Small intestine (tissue), 7 donors: ENCODE results near the gene GOLGA8B. TPM values are rescaled to one million over a fixed set of nuclear protein-coding genes. Genes with fewer than 3 reads are reported as not detected.
"Not testable (repeated sequence)": the region's sequence is repeated elsewhere in the genome, so short reads cannot be mapped to it uniquely, and the experiment has no call there.

Experiments used
- DNase-seq, 2 donors: peaks; one replicate each; pipeline versions ENCODE4 v3.0.0 to v3.0.0-alpha.2; 2013
- FAIRE-seq: peaks from 2 replicates; lab custom pipeline; 2012; peaks lifted over from hg19 to GRCh38; lab: Jason Lieb, UNC
- H3K27ac ChIP-seq, 3 donors: one replicate each; pipeline ENCODE4 v1.5.1; 2013; ENCODE audit warnings: low read length in 2 of 3, mild to moderate bottlenecking in 2 of 3, control low read depth in 1 of 3, inconsistent platforms in 1 of 3, low read depth in 1 of 3, moderate library complexity in 1 of 3
- H3K27me3 ChIP-seq, 3 donors: one replicate each; pipeline ENCODE4 v1.6.1; 2013; ENCODE audit warnings: low read length in 3 of 3, inconsistent platforms in 1 of 3; ENCODE audit not compliant: control insufficient read depth in 3 of 3, insufficient read depth in 3 of 3
- H3K36me3 ChIP-seq, 3 donors: one replicate each; pipeline ENCODE4 v1.6.1; 2013; ENCODE audit warnings: low read length in 3 of 3, inconsistent platforms in 1 of 3, low read depth in 1 of 3, mild to moderate bottlenecking in 1 of 3, moderate library complexity in 1 of 3; ENCODE audit not compliant: control insufficient read depth in 3 of 3, insufficient read depth in 2 of 3
- H3K4me1 ChIP-seq, 3 donors: one replicate each; pipeline ENCODE4 v1.6.1; 2013; ENCODE audit warnings: low read length in 2 of 3, inconsistent platforms in 1 of 3, low read depth in 1 of 3, mild to moderate bottlenecking in 1 of 3, moderate library complexity in 1 of 3; ENCODE audit not compliant: control insufficient read depth in 3 of 3, insufficient read depth in 2 of 3
- H3K4me3 ChIP-seq, 3 donors: one replicate each; pipeline ENCODE4 v1.5.1; 2013; ENCODE audit warnings: low read length in 3 of 3, control low read depth in 1 of 3, inconsistent platforms in 1 of 3, low read depth in 1 of 3, mild to moderate bottlenecking in 1 of 3, moderate library complexity in 1 of 3
- H3K9me3 ChIP-seq, 2 donors: one replicate each; pipeline ENCODE4 v1.6.1; 2013; ENCODE audit warnings: low read depth in 1 of 2, low read length in 1 of 2; ENCODE audit not compliant: control insufficient read depth in 2 of 2, insufficient read depth in 1 of 2
- WGBS, 3 donors: extraction: QIAGEN DNeasy Blood & Tissue Kit; methylation state at CpG; one replicate each; pipeline ENCODE4 v1.1.7; 2013; 5-methylcytosine and 5-hydroxymethylcytosine counted together
- polyA plus RNA-seq, 4 donors: library from polyadenylated mRNA; stranded (reverse) in 3 of 4; unstranded in 1 of 4; fragments of 200-250 nt in 3 of 4; fragments of 120-200 nt in 1 of 4; gene quantifications; one replicate each; pipeline versions ENCODE4 v1.2.1 to v1.2.3, GENCODE V29; 2013
- donor health status: healthy with polysubstance abuse.
- donor health status: control.
- donor health status: control.
- donor health status: Bipolar disorder and iron deficiency.
- donor health status: healthy.

The GOLGA8B gene
- polyA plus RNA-seq, 4 donors = 7.6 to 77.4 (median 37.4) TPM

GRCh38 chr15:34580251-34581042 is 3.0 kb downstream of the GOLGA8B start:
- DNase-seq, H3K27ac ChIP-seq, H3K9me3 ChIP-seq, H3K4me3 ChIP-seq, H3K36me3 ChIP-seq, FAIRE-seq, H3K4me1 ChIP-seq: not testable (repeated sequence)
- WGBS, 3 donors = 87 to 89% (median 88%) methylated on average over 12 to 13 of the region's 15 CpGs
- peaks cover 0 to 23% (median 0%) of the 10 kb centered on the region in 3 donors for H3K27me3 ChIP-seq

- FAIRE-seq = no peak
- DNase-seq = no peak
- Histone ChIP-seq H3K4me3 (no peak overlapping the region), H3K36me3 (no peaks in the 10 kb centered on the region), H3K4me1 (no peaks in the 10 kb centered on the region), H3K9me3 (no peaks in the 10 kb centered on the region), H3K27ac (no peak overlapping the region), H3K27me3 (peaks cover 0 to 12% (median 0%) of the 10 kb centered on the region in 3 donors)
- 91 to 93% (median 92%) methylated on average over 10 of the region's 10 CpGs for WGBS, 3 donors
Observed at GRCh38 chr15:34578283-34578674, 5.2 kb downstream of the GOLGA8B start.

GRCh38 chr15:34577658-34578282 is 5.7 kb downstream of the GOLGA8B start:
- 86 to 95% (median 88%) methylated on average over 4 of the region's 4 CpGs for WGBS, 3 donors
- not testable (repeated sequence) for H3K4me3 ChIP-seq, DNase-seq, H3K36me3 ChIP-seq, H3K9me3 ChIP-seq, H3K4me1 ChIP-seq, H3K27ac ChIP-seq, FAIRE-seq
- peaks cover 0 to 12% (median 0%) of the 10 kb centered on the region in 3 donors for H3K27me3 ChIP-seq

GRCh38 chr15:34575035-34575434 is 8.4 kb downstream of the GOLGA8B start:
- H3K4me3 ChIP-seq, H3K9me3 ChIP-seq, DNase-seq, H3K36me3 ChIP-seq, FAIRE-seq, H3K4me1 ChIP-seq, H3K27ac ChIP-seq, H3K27me3 ChIP-seq: not testable (repeated sequence)
- 90 to 96% (median 94%) methylated on average over 12 of the region's 12 CpGs for WGBS, 3 donors

- not testable (repeated sequence) for H3K4me3 ChIP-seq, H3K9me3 ChIP-seq, H3K36me3 ChIP-seq, DNase-seq, H3K4me1 ChIP-seq, FAIRE-seq, H3K27me3 ChIP-seq, H3K27ac ChIP-seq
- WGBS, 3 donors = 89 to 97% (median 96%) methylated on average over 4 to 6 of the region's 6 CpGs
Observed at GRCh38 chr15:34572921-34573320, 10.5 kb downstream of the GOLGA8B start.

GRCh38 chr15:34572019-34572641 is 11.3 kb downstream of the GOLGA8B start:
- H3K36me3 ChIP-seq, H3K27ac ChIP-seq, H3K4me1 ChIP-seq, H3K9me3 ChIP-seq, DNase-seq, FAIRE-seq, H3K27me3 ChIP-seq, H3K4me3 ChIP-seq: not testable (repeated sequence)
- WGBS, 3 donors = 69 to 87% (median 84%) methylated on average over 13 of the region's 13 CpGs

- whole genome bisulfite sequencing, 3 donors = 75 to 83% (median 80%) methylated on average over 2 to 4 of the region's 4 CpGs
- not testable (repeated sequence) for H3K4me3 ChIP-seq, H3K9me3 ChIP-seq, H3K4me1 ChIP-seq, DNase-seq, FAIRE-seq, H3K27me3 ChIP-seq, H3K36me3 ChIP-seq, H3K27ac ChIP-seq
Observed at GRCh38 chr15:34569670-34570396, 13.6 kb downstream of the GOLGA8B start.

- not testable (repeated sequence) for H3K4me3 ChIP-seq, H3K27ac ChIP-seq, DNase-seq, H3K36me3 ChIP-seq, FAIRE-seq, H3K27me3 ChIP-seq, H3K9me3 ChIP-seq, H3K4me1 ChIP-seq
- WGBS, 3 donors = 79 to 90% (median 89%) methylated on average over 6 of the region's 12 CpGs
Observed at GRCh38 chr15:34567174-34567573, 16.3 kb downstream of the GOLGA8B start.
